IMR-90 (cell line): ENCODE results near the gene SLAMF7. TPM values are rescaled to one million over a fixed set of nuclear protein-coding genes. Genes with fewer than 3 reads are reported as not detected.

Experiments
- ATAC-seq: fragments of 200-7000 bp; cut with Tn5 transposase; 2 replicates; pipeline ENCODE4 v1.9.1; 2020; ENCODE audit warnings: low read depth, mild to moderate bottlenecking, moderate library complexity
- BruUV-seq: library from RNA; stranded (reverse); fragments of 400-500 nt; replicated peaks from 2 replicates; lab custom pipeline; 2021; lab: Mats Ljungman, UMichigan
- CTCF ChIA-PET: fragments of 300-600 bp; formaldehyde crosslinking; extraction: SDS; loops from one replicate; lab custom pipeline; 2021; ENCODE audit warnings: antibody characterized with exemption; lab: Yijun Ruan, JAX
- POLR2A ChIA-PET: fragments of 300-600 bp; sonication (Branson Sonifier 250); formaldehyde crosslinking; loops from one replicate; lab custom pipeline; 2022; ENCODE audit warnings: antibody characterized with exemption; ENCODE audit not compliant: unreplicated experiment; lab: Charles Lee
- DNase-seq: peaks from one replicate; pipeline ENCODE4 v3.0.0; 2013
- H2AFZ ChIP-seq: replicated peaks from 2 replicates; pipeline ENCODE3; 2013; ENCODE audit warnings: low read length, mild to moderate bottlenecking; ENCODE audit not compliant: poor library complexity
- H2AK5ac ChIP-seq: 2 replicates; pipeline ENCODE4 v1.6.1; 2013; ENCODE audit warnings: low read depth, low read length, inconsistent platforms
- H2AK9ac ChIP-seq: replicated peaks from 2 replicates; pipeline ENCODE3; 2013; ENCODE audit warnings: mild to moderate bottlenecking, low read depth, low read length, moderate library complexity; ENCODE audit not compliant: poor library complexity
- H2BK120ac ChIP-seq: 2 replicates; pipeline ENCODE4 v1.6.1; 2013; ENCODE audit warnings: low read depth, low read length, inconsistent platforms
- H2BK15ac ChIP-seq: 3 replicates; pipeline ENCODE4 v1.6.1; 2013; ENCODE audit warnings: low read depth, low read length, inconsistent platforms
- H2BK20ac ChIP-seq: 2 replicates; pipeline ENCODE4 v1.6.1; 2013; ENCODE audit warnings: low read depth, mild to moderate bottlenecking, inconsistent platforms, low read length, moderate library complexity
- H2BK5ac ChIP-seq: 2 replicates; pipeline ENCODE4 v1.6.1; 2013; ENCODE audit warnings: mild to moderate bottlenecking, low read depth, low read length, inconsistent platforms; ENCODE audit not compliant: poor library complexity, severe bottlenecking
- H3K14ac ChIP-seq: replicated peaks from 2 replicates; pipeline ENCODE4 v1.6.1; 2013; ENCODE audit warnings: low read depth, low read length, inconsistent platforms
- H3K18ac ChIP-seq: 2 replicates; pipeline ENCODE4 v1.6.1; 2013; ENCODE audit warnings: low read depth, low read length, control low read depth
- H3K23ac ChIP-seq: 2 replicates; pipeline ENCODE4 v1.6.1; 2013; ENCODE audit warnings: low read depth, low read length, inconsistent platforms
- H3K27ac ChIP-seq: 2 replicates; pipeline ENCODE4 v1.5.1; 2013; ENCODE audit warnings: mild to moderate bottlenecking, control low read depth, low read length; ENCODE audit not compliant: insufficient read depth
- H3K27me3 ChIP-seq: 2 replicates; pipeline ENCODE4 v1.6.1; 2013; ENCODE audit warnings: low read length; ENCODE audit not compliant: control insufficient read depth, insufficient read depth
- H3K36me3 ChIP-seq: 2 replicates; pipeline ENCODE4 v1.6.1; 2013; ENCODE audit warnings: low read length, mixed read lengths; ENCODE audit not compliant: control insufficient read depth, insufficient read depth
- H3K4ac ChIP-seq: 2 replicates; pipeline ENCODE4 v1.6.1; 2013; ENCODE audit warnings: low read depth, low read length, inconsistent platforms
- H3K4me1 ChIP-seq: 2 replicates; pipeline ENCODE4 v1.6.1; 2013; ENCODE audit warnings: low read length, mixed read lengths; ENCODE audit not compliant: control insufficient read depth, insufficient read depth
- H3K4me2 ChIP-seq: 2 replicates; pipeline ENCODE4 v1.6.1; 2013; ENCODE audit warnings: low read depth, mild to moderate bottlenecking, control low read depth, low read length, moderate library complexity
- H3K4me3 ChIP-seq: 2 replicates; pipeline ENCODE4 v1.5.1; 2013; ENCODE audit warnings: low read depth, mild to moderate bottlenecking, control low read depth, low read length, moderate library complexity; ENCODE audit not compliant: insufficient read depth
- H3K56ac ChIP-seq: 2 replicates; pipeline ENCODE4 v1.6.1; 2013; ENCODE audit warnings: low read length, inconsistent platforms; ENCODE audit not compliant: insufficient read depth; ENCODE audit errors: extremely low read depth
- H3K79me1 ChIP-seq, 2 experiments: 2 replicates each; pipeline ENCODE4 v1.6.1; 2013; ENCODE audit warnings: low read length in 2 of 2, inconsistent platforms in 1 of 2, low read depth in 1 of 2
- H3K9ac ChIP-seq: 2 replicates; pipeline ENCODE4 v1.6.1; 2013; ENCODE audit warnings: low read depth, low read length, control low read depth
- H3K9me1 ChIP-seq: 2 replicates; pipeline ENCODE4 v1.6.1; 2013; ENCODE audit warnings: low read length, inconsistent platforms; ENCODE audit not compliant: insufficient read depth
- H3K9me3 ChIP-seq: 2 replicates; pipeline ENCODE4 v1.6.1; 2013; ENCODE audit warnings: low read length; ENCODE audit not compliant: control insufficient read depth, insufficient read depth
- H4K20me1 ChIP-seq: 2 replicates; pipeline ENCODE4 v1.6.1; 2013; ENCODE audit warnings: low read length, inconsistent platforms; ENCODE audit not compliant: insufficient read depth
- H4K5ac ChIP-seq: 2 replicates; pipeline ENCODE4 v1.6.1; 2013; ENCODE audit warnings: mild to moderate bottlenecking, low read depth, low read length, control low read depth
- H4K8ac ChIP-seq, 2 experiments: 2 replicates each; pipeline ENCODE4 v1.6.1; 2013; ENCODE audit warnings: low read depth in 2 of 2, low read length in 2 of 2, control low read depth in 1 of 2, inconsistent platforms in 1 of 2
- H4K91ac ChIP-seq: 2 replicates; pipeline ENCODE4 v1.6.1; 2013; ENCODE audit warnings: low read depth, low read length, inconsistent platforms; ENCODE audit not compliant: insufficient read depth
- BHLHE40 ChIP-seq: fragments of 150-350 bp; IDR thresholded peaks from 2 replicates; pipeline ENCODE4 v1.6.1; 2016; ENCODE audit warnings: mild to moderate bottlenecking, low read depth, low read length
- NFE2L2 ChIP-seq: fragments of 150-350 bp; IDR thresholded peaks from 2 replicates; pipeline ENCODE4 v1.6.1; 2016; ENCODE audit warnings: low read depth, mild to moderate bottlenecking, low read length
- POLR2A ChIP-seq: IDR thresholded peaks from 2 replicates; pipeline ENCODE4 v1.6.1; 2012; ENCODE audit warnings: mild to moderate bottlenecking, low read depth, low read length
- dilution Hi-C: fragments of 300-500 bp; cut with HindIII; formaldehyde crosslinking; loops from one replicate; pipeline ENCODE4 v1.14.3; 2018; ENCODE audit warnings: low sequenced_read_pairs; ENCODE audit not compliant: unreplicated experiment
- in situ Hi-C: fragments of 300-500 bp; cut with MboI; formaldehyde crosslinking; loops from 3 replicates; pipeline ENCODE4 v1.14.3; 2019; ENCODE audit warnings: low sequenced_read_pairs, inconsistent platforms, mixed read lengths
- intact Hi-C: fragments of 100-400 bp; cut with micrococcal nuclease; formaldehyde crosslinking; loops from 2 replicates; pipeline ENCODE4 v1.10.0; 2022
- polyA plus RNA-seq, 3 experiments: library from polyadenylated mRNA; depleted of rRNA; stranded (reverse); fragments of >200 nt; gene quantifications; 2 replicates each; pipeline ENCODE4 v1.2.3, GENCODE V29; 2012; ENCODE audit warnings: low replicate concordance in 1 of 3
- total RNA-seq: library from RNA; depleted of rRNA; stranded (reverse); fragments of >200 nt; gene quantifications from 2 replicates; pipeline ENCODE4 v1.2.3, GENCODE V29; 2012
- TF ChIP-seq, protein P1 (sequence below): conservative IDR thresholded peaks from 2 replicates; pipeline ENCODE4 v1.5.1; 2012; ENCODE audit warnings: mild to moderate bottlenecking, low read depth, low read length, improper control_type of control experiment
- TF ChIP-seq, protein P2 (sequence below): fragments of 150-350 bp; IDR thresholded peaks from 2 replicates; pipeline ENCODE4 v1.6.1; 2016; ENCODE audit warnings: low read depth, mild to moderate bottlenecking, low read length, moderate library complexity, borderline replicate concordance

SLAMF7 gene
- total and polyA plus RNA-seq, 2 of the 4 experiments (the other 2 are of a cell fraction), result not detected

DNA sequence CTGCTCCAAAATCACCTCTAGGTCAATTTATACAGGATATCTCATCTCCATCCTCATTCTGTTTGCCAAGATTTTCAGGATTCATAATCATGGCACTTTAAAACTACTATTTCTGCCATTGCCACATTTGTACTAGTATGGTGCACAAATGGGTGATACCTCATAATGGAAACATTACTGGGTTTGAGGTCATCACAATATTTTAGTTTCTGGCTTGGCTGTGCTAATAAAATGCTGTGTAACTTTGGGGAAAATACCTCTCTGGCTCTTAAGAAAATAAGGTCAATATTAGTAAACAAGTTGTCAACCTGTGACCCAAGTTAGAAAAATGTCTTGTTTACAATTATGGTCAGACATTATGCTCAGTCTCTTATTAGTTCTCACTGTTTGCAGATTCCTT lies 4.7 kb upstream of the SLAMF7 start:
- H4K8ac ChIP-seq, result no peak overlapping the region
- in situ Hi-C loops, result loop anchor here (10.0 kb wide), 1 partner anchor 60 kb away; no protein-coding TSS in a partner anchor
- dilution Hi-C loops, result no loop called here

More for the DNA sequence above, 4.7 kb upstream of the SLAMF7 start:
- Histone ChIP-seq H3K27ac (no peak overlapping the region), H3K14ac (no peak overlapping the region), H2BK15ac (no peak overlapping the region), H3K56ac (no peak overlapping the region), H2AK9ac (no peak overlapping the region), H3K9me3 (no peaks in the 10 kb centered on the region), H3K4me1 (no peaks in the 10 kb centered on the region), H4K20me1 (no peaks in the 10 kb centered on the region), H3K4me3 (no peak overlapping the region), H2AFZ (no peak overlapping the region), H3K4me2 (no peak overlapping the region), H3K9ac (no peak overlapping the region), H2BK20ac (no peak overlapping the region), H3K36me3 (no peaks in the 10 kb centered on the region), H2BK5ac (no peak overlapping the region), H3K4ac (no peak overlapping the region), H3K27me3 (no peaks in the 10 kb centered on the region), H3K79me1 (no peaks in the 10 kb centered on the region), H4K5ac (no peak overlapping the region), H3K9me1 (no peaks in the 10 kb centered on the region), H3K23ac (no peak overlapping the region), H2AK5ac (no peak overlapping the region), H3K18ac (no peak overlapping the region), H2BK120ac (no peak overlapping the region), H4K91ac (no peak overlapping the region)
- DNase-seq, result no peak
- ChIA-PET POLR2A (no interaction called here), CTCF (no interaction called here)
- intact Hi-C loops, result no loop called here
- no peak for ATAC-seq
- BruUV-seq, result no TSS peak
- TF ChIP-seq POLR2A (no peak), BHLHE40 (no peak), NFE2L2 (no peak)
- TF ChIP-seq, protein P1, sequence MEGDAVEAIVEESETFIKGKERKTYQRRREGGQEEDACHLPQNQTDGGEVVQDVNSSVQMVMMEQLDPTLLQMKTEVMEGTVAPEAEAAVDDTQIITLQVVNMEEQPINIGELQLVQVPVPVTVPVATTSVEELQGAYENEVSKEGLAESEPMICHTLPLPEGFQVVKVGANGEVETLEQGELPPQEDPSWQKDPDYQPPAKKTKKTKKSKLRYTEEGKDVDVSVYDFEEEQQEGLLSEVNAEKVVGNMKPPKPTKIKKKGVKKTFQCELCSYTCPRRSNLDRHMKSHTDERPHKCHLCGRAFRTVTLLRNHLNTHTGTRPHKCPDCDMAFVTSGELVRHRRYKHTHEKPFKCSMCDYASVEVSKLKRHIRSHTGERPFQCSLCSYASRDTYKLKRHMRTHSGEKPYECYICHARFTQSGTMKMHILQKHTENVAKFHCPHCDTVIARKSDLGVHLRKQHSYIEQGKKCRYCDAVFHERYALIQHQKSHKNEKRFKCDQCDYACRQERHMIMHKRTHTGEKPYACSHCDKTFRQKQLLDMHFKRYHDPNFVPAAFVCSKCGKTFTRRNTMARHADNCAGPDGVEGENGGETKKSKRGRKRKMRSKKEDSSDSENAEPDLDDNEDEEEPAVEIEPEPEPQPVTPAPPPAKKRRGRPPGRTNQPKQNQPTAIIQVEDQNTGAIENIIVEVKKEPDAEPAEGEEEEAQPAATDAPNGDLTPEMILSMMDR, result no peak
- TF ChIP-seq, protein P2, sequence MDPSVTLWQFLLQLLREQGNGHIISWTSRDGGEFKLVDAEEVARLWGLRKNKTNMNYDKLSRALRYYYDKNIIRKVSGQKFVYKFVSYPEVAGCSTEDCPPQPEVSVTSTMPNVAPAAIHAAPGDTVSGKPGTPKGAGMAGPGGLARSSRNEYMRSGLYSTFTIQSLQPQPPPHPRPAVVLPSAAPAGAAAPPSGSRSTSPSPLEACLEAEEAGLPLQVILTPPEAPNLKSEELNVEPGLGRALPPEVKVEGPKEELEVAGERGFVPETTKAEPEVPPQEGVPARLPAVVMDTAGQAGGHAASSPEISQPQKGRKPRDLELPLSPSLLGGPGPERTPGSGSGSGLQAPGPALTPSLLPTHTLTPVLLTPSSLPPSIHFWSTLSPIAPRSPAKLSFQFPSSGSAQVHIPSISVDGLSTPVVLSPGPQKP, result no peak
